Gastrocnemius medialis (tissue), 4 donors: ENCODE data around the gene NPFF. TPM values are rescaled to one million over a fixed set of nuclear protein-coding genes. Genes with fewer than 3 reads are reported as not detected.
A peak's percentile ranks its signal among the peaks of the same experiment; 100 is the strongest.

Experiments
- ATAC-seq, 2 donors: fragments of 150-250 bp; one replicate each; pipeline ENCODE4 v1.9.1; 2016
- DNase-seq, 2 donors: peaks; one replicate each; pipeline ENCODE4 v3.0.0-alpha.2; 2019
- H3K27ac ChIP-seq, 4 donors: fragments of 200-600 bp; sonication (generic); 1 replicate in 1 of 4; 2 replicates in 3 of 4; pipeline ENCODE4 v1.5.1; 2016 to 2018; ENCODE audit warnings: mild to moderate bottlenecking in 2 of 4, moderate library complexity in 1 of 4
- H3K27me3 ChIP-seq, 3 donors: fragments of 200-600 bp; sonication (generic) in 2 of 3; 1 replicate in 1 of 3; 2 replicates in 2 of 3; pipeline versions ENCODE4 v1.5.1 to v1.6.0; 2016 to 2019; ENCODE audit warnings: mild to moderate bottlenecking in 1 of 3, moderate library complexity in 1 of 3
- H3K36me3 ChIP-seq, 2 donors: fragments of 200-600 bp; sonication (generic) in 1 of 2; one replicate each; pipeline ENCODE4 v1.5.1; 2017 to 2018
- H3K4me1 ChIP-seq, 2 donors: fragments of 200-600 bp; sonication (generic) in 1 of 2; one replicate each; pipeline ENCODE4 v1.5.1; 2016 to 2017; ENCODE audit warnings: mild to moderate bottlenecking in 2 of 2
- H3K4me3 ChIP-seq, 4 donors: fragments of 200-600 bp; sonication (generic) in 3 of 4; 1 replicate in 1 of 4; 2 replicates in 3 of 4; pipeline ENCODE4 v1.5.1; 2016 to 2019; ENCODE audit warnings: mild to moderate bottlenecking in 2 of 4
- H3K9me3 ChIP-seq, 3 donors: fragments of 200-600 bp; sonication (generic) in 2 of 3; 1 replicate in 1 of 3; 2 replicates in 2 of 3; pipeline ENCODE4 v1.5.1; 2016 to 2019
- POLR2A ChIP-seq, 2 donors: fragments of 450-650 bp; IDR thresholded peaks; one replicate each; pipeline ENCODE4 v1.6.1; 2017; ENCODE audit warnings: antibody characterized with exemption in 2 of 2, mild to moderate bottlenecking in 2 of 2, moderate library complexity in 2 of 2
- in situ Hi-C, 4 donors: fragments of 200-750 bp; cut with MboI; loops; one replicate each; pipeline versions ENCODE4 v1.15.0 to v1.8.0; 2017; ENCODE audit warnings: low sequenced_read_pairs in 4 of 4
- intact Hi-C: fragments of 100-400 bp; cut with DNase I; formaldehyde crosslinking; loops from one replicate; pipeline ENCODE4 v1.15.1; 2023; ENCODE audit warnings: low total_unique reads
- total RNA-seq, 4 donors: library from RNA; depleted of rRNA; stranded (reverse); fragments of >200 nt; gene quantifications; one replicate each; pipeline versions ENCODE4 v1.1.0 to v1.2.3, GENCODE V29; 2016
- TF ChIP-seq, protein P1 (sequence below), 5 experiments: fragments of 450-650 bp in 3 of 5; fragments of 200-600 bp in 2 of 5; sonication (generic) in 2 of 5; IDR thresholded peaks in 4 of 5; conservative IDR thresholded peaks in 1 of 5; 1 replicate in 4 of 5; 2 replicates in 1 of 5; pipeline ENCODE4 v1.5.1; 2016 to 2019; ENCODE audit warnings: antibody characterized with exemption in 5 of 5, mild to moderate bottlenecking in 3 of 5, moderate library complexity in 3 of 5

NPFF gene
- total RNA-seq, 4 donors from 2014 or later: not detected

DNA sequence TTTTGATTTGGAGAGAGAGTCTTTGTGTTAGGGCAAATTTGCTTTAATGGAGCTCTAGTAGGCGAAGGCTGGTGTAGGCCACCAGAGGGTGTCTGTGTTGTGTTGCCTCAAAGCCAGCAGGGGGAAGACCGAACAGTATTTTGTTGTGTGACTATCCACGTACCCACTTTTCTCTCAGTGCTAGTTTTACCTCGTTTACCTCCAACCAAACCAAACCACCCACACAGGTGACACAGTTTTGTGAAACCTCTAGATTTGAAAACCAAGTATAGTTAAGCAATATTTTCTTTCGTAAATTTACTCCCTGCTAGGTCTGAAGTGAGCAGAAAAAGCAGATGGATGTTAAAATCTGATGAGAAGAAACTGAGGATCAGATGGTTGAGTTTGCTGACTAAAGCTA is 36.3 kb upstream of the NPFF start:
- ATAC-seq: peak; percentile 86 to 97
- no peak for TF ChIP-seq POLR2A (IDR thresholded peaks at IDR 0.05)
- TF ChIP-seq, protein P1, sequence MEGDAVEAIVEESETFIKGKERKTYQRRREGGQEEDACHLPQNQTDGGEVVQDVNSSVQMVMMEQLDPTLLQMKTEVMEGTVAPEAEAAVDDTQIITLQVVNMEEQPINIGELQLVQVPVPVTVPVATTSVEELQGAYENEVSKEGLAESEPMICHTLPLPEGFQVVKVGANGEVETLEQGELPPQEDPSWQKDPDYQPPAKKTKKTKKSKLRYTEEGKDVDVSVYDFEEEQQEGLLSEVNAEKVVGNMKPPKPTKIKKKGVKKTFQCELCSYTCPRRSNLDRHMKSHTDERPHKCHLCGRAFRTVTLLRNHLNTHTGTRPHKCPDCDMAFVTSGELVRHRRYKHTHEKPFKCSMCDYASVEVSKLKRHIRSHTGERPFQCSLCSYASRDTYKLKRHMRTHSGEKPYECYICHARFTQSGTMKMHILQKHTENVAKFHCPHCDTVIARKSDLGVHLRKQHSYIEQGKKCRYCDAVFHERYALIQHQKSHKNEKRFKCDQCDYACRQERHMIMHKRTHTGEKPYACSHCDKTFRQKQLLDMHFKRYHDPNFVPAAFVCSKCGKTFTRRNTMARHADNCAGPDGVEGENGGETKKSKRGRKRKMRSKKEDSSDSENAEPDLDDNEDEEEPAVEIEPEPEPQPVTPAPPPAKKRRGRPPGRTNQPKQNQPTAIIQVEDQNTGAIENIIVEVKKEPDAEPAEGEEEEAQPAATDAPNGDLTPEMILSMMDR (IDR thresholded peaks at IDR 0.05 in 4 of 5, conservative IDR thresholded peaks at IDR 0.05 in 1 of 5): peak; percentile 77 to 90 (median 79)
- in situ Hi-C loops: loop anchor here (5.0 to 10.0 kb wide), 5 partner anchors 81 to 199 kb away; partner anchors contain the start of genes ATP5MC2 (in 3 of the 4) and ATF7 (in 1 of the 4)
- intact Hi-C loops: loop anchor here (1.0 kb wide), 2 partner anchors 133 to 203 kb away; partner anchors contain the start of gene ATP5MC2
- H3K4me3 ChIP-seq: no peak overlapping the region
- H3K9me3 ChIP-seq: no peaks in the 10 kb centered on the region
- H3K27me3 ChIP-seq: no peaks in the 10 kb centered on the region
- H3K27ac ChIP-seq: peak overlapping the region; percentile 5 to 67 (median 34)
- peaks cover 0 to 55% of the 10 kb centered on the region in 2 donors for H3K36me3 ChIP-seq
- peaks cover 0 to 9% of the 10 kb centered on the region in 2 donors for H3K4me1 ChIP-seq
- peak; percentile 19 to 60 for DNase-seq

GRCh38 chr12:53539526-53539925 is 32.2 kb upstream of the NPFF start:
- in situ Hi-C loops: no loop called here
- TF ChIP-seq, protein P1 (IDR thresholded peaks at IDR 0.05 in 4 of 5, conservative IDR thresholded peaks at IDR 0.05 in 1 of 5): no peak
- no peak for TF ChIP-seq POLR2A (IDR thresholded peaks at IDR 0.05)

DNA sequence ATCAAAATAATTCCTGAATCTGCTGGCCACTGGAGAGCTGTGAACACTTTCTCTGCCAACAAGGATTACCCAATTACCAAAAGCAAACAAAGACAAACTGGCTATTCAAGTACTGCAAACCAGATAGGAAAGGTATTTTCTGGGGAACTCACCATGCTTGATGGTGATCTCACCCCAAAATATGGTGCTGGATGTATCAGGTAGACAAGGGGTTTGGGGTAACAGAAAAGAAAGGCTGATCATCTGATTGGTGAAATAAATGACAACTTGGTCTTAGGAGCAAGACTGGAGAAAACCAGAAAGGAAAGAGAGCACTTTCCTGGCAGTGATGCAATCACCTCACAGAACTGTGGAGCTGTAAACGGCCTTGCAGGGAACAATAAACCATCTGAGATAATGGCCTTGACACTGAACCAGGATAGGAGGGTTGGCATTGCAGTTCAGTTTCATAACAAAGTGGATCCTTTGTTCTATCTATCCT is 31.0 kb upstream of the NPFF start:
- in situ Hi-C loops (no loop called here), intact Hi-C loops (no loop called here)
- Histone ChIP-seq H3K36me3 (peaks cover 0 to 83% of the 10 kb centered on the region in 2 donors), H3K27me3 (no peaks in the 10 kb centered on the region), H3K4me1 (no peaks in the 10 kb centered on the region), H3K4me3 (no peak overlapping the region), H3K27ac (no peak overlapping the region), H3K9me3 (no peaks in the 10 kb centered on the region)
- DNase-seq (no peak), ATAC-seq (peak in 1 of 2 donors; percentile 52)
- TF ChIP-seq, protein P1 (IDR thresholded peaks at IDR 0.05 in 4 of 5, conservative IDR thresholded peaks at IDR 0.05 in 1 of 5): no peak
- TF ChIP-seq POLR2A (IDR thresholded peaks at IDR 0.05): no peak

More at GRCh38 chr12:53539526-53539925, 32.2 kb upstream of the NPFF start:
- Histone ChIP-seq H3K27me3 (no peaks in the 10 kb centered on the region), H3K4me1 (peaks cover 0 to 9% of the 10 kb centered on the region in 2 donors), H3K4me3 (no peak overlapping the region), H3K36me3 (peaks cover 0 to 71% of the 10 kb centered on the region in 2 donors), H3K9me3 (no peaks in the 10 kb centered on the region), H3K27ac (no peak overlapping the region)
- DNase-seq: no peak
- intact Hi-C loops: no loop called here
- ATAC-seq: no peak

DNA sequence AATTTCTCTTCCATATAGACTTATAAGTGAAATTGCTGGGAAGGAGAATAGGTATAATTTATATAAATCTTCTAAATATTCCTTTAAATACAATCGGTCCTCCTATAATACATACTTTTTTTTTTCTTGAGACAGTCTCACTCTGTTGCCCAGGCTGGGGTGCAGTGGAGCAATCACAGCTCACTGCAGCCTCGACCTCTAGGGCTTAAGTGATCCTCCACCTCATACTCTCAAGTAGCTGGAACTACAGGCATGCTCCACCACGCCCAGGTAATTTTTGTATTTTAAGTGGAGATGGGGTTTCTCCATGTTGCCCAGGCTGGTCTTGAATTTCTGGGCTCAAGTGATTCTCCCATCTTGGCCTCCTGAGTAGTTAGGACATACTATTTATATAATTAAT is 29.7 kb upstream of the NPFF start:
- TF ChIP-seq, protein P1 (IDR thresholded peaks at IDR 0.05 in 4 of 5, conservative IDR thresholded peaks at IDR 0.05 in 1 of 5): no peak
- no peak for TF ChIP-seq POLR2A (IDR thresholded peaks at IDR 0.05)
- no peaks in the 10 kb centered on the region for H3K4me1 ChIP-seq
- ATAC-seq (no peak), DNase-seq (no peak)
- intact Hi-C loops: no loop called here
- no peaks in the 10 kb centered on the region for H3K27me3 ChIP-seq
- no peaks in the 10 kb centered on the region for H3K9me3 ChIP-seq
- in situ Hi-C loops: no loop called here
- H3K36me3 ChIP-seq: peaks cover 0 to 85% of the 10 kb centered on the region in 2 donors
- no peak overlapping the region for H3K27ac ChIP-seq
- no peak overlapping the region for H3K4me3 ChIP-seq

DNA sequence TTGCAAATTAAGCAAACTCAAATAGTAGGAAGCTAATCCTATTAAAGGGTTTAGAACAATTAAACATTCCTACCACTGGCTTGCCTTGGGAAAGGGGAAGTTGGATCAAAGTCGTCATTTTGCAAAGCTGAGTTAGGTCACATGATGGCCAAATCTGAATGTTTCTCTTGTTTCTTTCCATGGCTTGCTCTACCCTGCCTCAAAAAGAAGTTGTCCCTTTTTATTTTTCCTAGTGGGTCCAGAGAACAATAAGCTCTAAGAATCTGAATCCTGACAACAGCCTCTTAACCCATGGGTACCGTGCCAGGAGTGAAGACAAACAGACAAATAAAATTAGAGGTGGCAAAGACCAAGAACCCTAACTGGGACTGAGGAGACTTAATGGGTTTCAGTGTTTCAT is 26.2 kb upstream of the NPFF start:
- Histone ChIP-seq H3K4me1 (no peaks in the 10 kb centered on the region), H3K27me3 (no peaks in the 10 kb centered on the region), H3K27ac (no peak overlapping the region), H3K36me3 (peaks cover 5 to 87% of the 10 kb centered on the region in 2 donors), H3K4me3 (no peak overlapping the region), H3K9me3 (no peaks in the 10 kb centered on the region)
- in situ Hi-C loops (no loop called here), intact Hi-C loops (no loop called here)
- TF ChIP-seq, protein P1 (IDR thresholded peaks at IDR 0.05 in 4 of 5, conservative IDR thresholded peaks at IDR 0.05 in 1 of 5): no peak
- TF ChIP-seq POLR2A (IDR thresholded peaks at IDR 0.05): no peak
- no peak for DNase-seq
- no peak for ATAC-seq
